OCI-LY1 (cell line): Measurements from ENCODE around the gene GPM6B.

Experiments used
- CTCF ChIP-seq: fragments of 200-600 bp; sonication (generic), shearing (Covaris generic); IDR thresholded peaks from 2 replicates; pipeline ENCODE4 v1.5.1; 2017; ENCODE audit warnings: mild to moderate bottlenecking, antibody characterized with exemption, low read length, moderate library complexity, mixed read lengths
- EZH2 ChIP-seq: fragments of 200-600 bp; sonication (generic), shearing (Covaris generic); IDR thresholded peaks from 2 replicates; pipeline ENCODE4 v1.8.0; 2017; ENCODE audit warnings: borderline replicate concordance, mixed run types, mild to moderate bottlenecking, antibody characterized with exemption, low read length, moderate library complexity, mixed read lengths

- TF ChIP-seq CTCF (no peak), EZH2 (no peak)
These were observed 10.6 kb upstream of the GPM6B start for GRCh38 chrX:13827298-13828090.
